Naive thymus-derived CD4-positive, alpha-beta T cell (primary cell): ENCODE measurements around the gene ATOH8. TPM values are rescaled to one million over a fixed set of nuclear protein-coding genes. Genes with fewer than 3 reads are reported as not detected.
A peak's percentile ranks its signal among the peaks of the same experiment; 100 is the strongest.

Experiments
- ATAC-seq: fragments of 150-1000 bp; cut with Tn5 transposase; 2 replicates; pipeline ENCODE4 v1.10.0; 2021; ENCODE audit warnings: mild to moderate bottlenecking, moderate library complexity
- CTCF ChIA-PET: fragments of 350-600 bp; sonication (Branson Sonifier 250); formaldehyde crosslinking; loops from one replicate; lab custom pipeline; 2021; ENCODE audit warnings: antibody characterized with exemption; lab: Charles Lee
- POLR2A ChIA-PET: fragments of 350-600 bp; sonication (Branson Sonifier 250); formaldehyde crosslinking; loops from one replicate; lab custom pipeline; 2021; ENCODE audit warnings: antibody characterized with exemption, inconsistent platforms; lab: Charles Lee
- DNase-seq, 9 donors: peaks; one replicate each; pipeline versions ENCODE4 v3.0.0 to v3.0.0-alpha.2; 2020 to 2022; ENCODE audit warnings: mixed read lengths in 1 of 9
- H3K27ac ChIP-seq: one replicate; pipeline ENCODE4 v1.7.0; 2013; ENCODE audit warnings: mild to moderate bottlenecking, low read depth, low read length, moderate library complexity
- H3K27me3 ChIP-seq, 2 donors: one replicate each; pipeline ENCODE4 v1.7.0; 2013; ENCODE audit warnings: low read length in 2 of 2, mild to moderate bottlenecking in 2 of 2, moderate library complexity in 2 of 2; ENCODE audit not compliant: control insufficient read depth in 2 of 2, insufficient read depth in 2 of 2
- H3K36me3 ChIP-seq, 3 experiments: 1 replicate in 2 of 3; 2 replicates in 1 of 3; pipeline ENCODE4 v1.7.0; 2013; ENCODE audit warnings: low read length in 3 of 3, mild to moderate bottlenecking in 3 of 3, moderate library complexity in 1 of 3; ENCODE audit not compliant: insufficient read depth in 3 of 3, control insufficient read depth in 2 of 3
- H3K4me1 ChIP-seq, 2 donors: one replicate each; pipeline ENCODE4 v1.7.0; 2013; ENCODE audit warnings: low read length in 2 of 2, mild to moderate bottlenecking in 2 of 2, moderate library complexity in 1 of 2; ENCODE audit not compliant: control insufficient read depth in 2 of 2, insufficient read depth in 2 of 2
- H3K4me3 ChIP-seq: 2 replicates; pipeline ENCODE4 v1.7.0; 2013; ENCODE audit warnings: mild to moderate bottlenecking, low read length
- H3K9me3 ChIP-seq, 3 experiments: 1 replicate in 2 of 3; 2 replicates in 1 of 3; pipeline ENCODE4 v1.7.0; 2013; ENCODE audit warnings: low read length in 3 of 3; ENCODE audit not compliant: control insufficient read depth in 2 of 3
- H3K27ac Mint-ChIP-seq, 9 donors: one replicate each; pipeline ENCODE4 v1.8.0; 2020 to 2022; ENCODE audit warnings: mixed read lengths in 9 of 9, mild to moderate bottlenecking in 8 of 9, moderate library complexity in 5 of 9, inconsistent platforms in 2 of 9
- H3K27me3 Mint-ChIP-seq, 5 donors: one replicate each; pipeline ENCODE4 v1.8.0; 2021 to 2022; ENCODE audit warnings: mixed read lengths in 5 of 5, mild to moderate bottlenecking in 1 of 5
- H3K36me3 Mint-ChIP-seq, 5 donors: one replicate each; pipeline ENCODE4 v1.8.0; 2020 to 2022; ENCODE audit warnings: mixed read lengths in 5 of 5, mild to moderate bottlenecking in 3 of 5, inconsistent platforms in 1 of 5
- H3K4me1 Mint-ChIP-seq, 7 donors: one replicate each; pipeline ENCODE4 v1.8.0; 2020 to 2022; ENCODE audit warnings: mixed read lengths in 7 of 7, mild to moderate bottlenecking in 3 of 7, inconsistent platforms in 1 of 7
- H3K4me3 Mint-ChIP-seq, 10 donors: one replicate each; pipeline ENCODE4 v1.8.0; 2020 to 2022; ENCODE audit warnings: mild to moderate bottlenecking in 10 of 10, mixed read lengths in 10 of 10, moderate library complexity in 6 of 10, inconsistent platforms in 2 of 10
- H3K9me3 Mint-ChIP-seq, 11 donors: one replicate each; pipeline ENCODE4 v1.8.0; 2020 to 2022; ENCODE audit warnings: mixed read lengths in 11 of 11, mild to moderate bottlenecking in 4 of 11, inconsistent platforms in 1 of 11, moderate library complexity in 1 of 11
- intact Hi-C, 2 donors: fragments of 100-400 bp; cut with micrococcal nuclease; formaldehyde crosslinking; loops; one replicate each; pipeline ENCODE4 v1.15.1; 2023
- polyA plus RNA-seq, 2 donors: library from polyadenylated mRNA; unstranded; fragments of 300-500 nt; fragmentation: Illumina TruSeq; gene quantifications; one replicate each; pipeline ENCODE4 v1.2.3, GENCODE V29; 2021
- total RNA-seq, 6 experiments: library from RNA in 5 of 6; stranded (reverse) in 5 of 6; gene quantifications; 1 replicate in 5 of 6; 2 replicates in 1 of 6; pipeline ENCODE4 v1.2.3 and lab custom pipeline; 2021 to 2026

ATOH8 gene
- total and polyA plus RNA-seq, 7 experiments from 2014 or later = 0.42 to 0.73 TPM; not detected in 5

DNA sequence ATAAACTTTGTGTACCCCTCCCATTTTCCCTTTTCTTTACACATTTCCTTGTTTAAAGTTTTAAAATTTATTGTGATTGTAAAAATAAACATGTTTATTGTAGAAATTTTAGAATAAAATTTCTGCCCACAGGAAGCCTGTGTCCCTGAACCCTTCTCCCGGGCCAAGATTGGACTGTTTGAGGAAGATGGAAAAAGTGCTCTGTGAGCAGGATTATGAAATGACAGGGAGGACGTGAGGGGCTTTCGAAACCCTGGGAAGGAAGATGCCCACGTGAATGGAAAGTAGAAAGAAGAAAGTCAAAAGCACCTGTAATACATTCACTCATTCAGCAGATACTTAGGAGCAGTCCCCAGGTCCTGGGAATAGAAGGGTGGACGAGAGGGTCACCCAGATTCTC is 25.4 kb upstream of the ATOH8 start:
- H3K36me3 Mint-ChIP-seq = no peaks in the 10 kb centered on the region
- intact Hi-C loops = loop anchor here in 1 of 2 donors (2.0 kb wide), 2 partner anchors 76 to 352 kb away; no protein-coding TSS in a partner anchor
- H3K27me3 Mint-ChIP-seq = peaks cover 0 to 28% (median 5%) of the 10 kb centered on the region in 5 donors
- H3K4me1 ChIP-seq = peaks cover 0 to 8% of the 10 kb centered on the region in 2 donors
- no peak overlapping the region for H3K27ac Mint-ChIP-seq
- no peaks in the 10 kb centered on the region for H3K27me3 ChIP-seq
- no peaks in the 10 kb centered on the region for H3K36me3 ChIP-seq
- peaks cover 0 to 9% (median 0%) of the 10 kb centered on the region in 7 donors for H3K4me1 Mint-ChIP-seq
- POLR2A ChIA-PET = no interaction called here
- H3K4me3 Mint-ChIP-seq = no peak overlapping the region
- CTCF ChIA-PET = interaction anchor here (1.1 to 2.4 kb wide), 7 partner anchors 12 to 351 kb away, joined by 3 to 14 read pairs (median 5); no protein-coding TSS in a partner anchor
- no peaks in the 10 kb centered on the region for H3K9me3 ChIP-seq
- ATAC-seq = no peak
- H3K9me3 Mint-ChIP-seq = no peaks in the 10 kb centered on the region
- no peak for DNase-seq
- H3K27ac ChIP-seq = no peak overlapping the region
- H3K4me3 ChIP-seq = no peak overlapping the region

DNA sequence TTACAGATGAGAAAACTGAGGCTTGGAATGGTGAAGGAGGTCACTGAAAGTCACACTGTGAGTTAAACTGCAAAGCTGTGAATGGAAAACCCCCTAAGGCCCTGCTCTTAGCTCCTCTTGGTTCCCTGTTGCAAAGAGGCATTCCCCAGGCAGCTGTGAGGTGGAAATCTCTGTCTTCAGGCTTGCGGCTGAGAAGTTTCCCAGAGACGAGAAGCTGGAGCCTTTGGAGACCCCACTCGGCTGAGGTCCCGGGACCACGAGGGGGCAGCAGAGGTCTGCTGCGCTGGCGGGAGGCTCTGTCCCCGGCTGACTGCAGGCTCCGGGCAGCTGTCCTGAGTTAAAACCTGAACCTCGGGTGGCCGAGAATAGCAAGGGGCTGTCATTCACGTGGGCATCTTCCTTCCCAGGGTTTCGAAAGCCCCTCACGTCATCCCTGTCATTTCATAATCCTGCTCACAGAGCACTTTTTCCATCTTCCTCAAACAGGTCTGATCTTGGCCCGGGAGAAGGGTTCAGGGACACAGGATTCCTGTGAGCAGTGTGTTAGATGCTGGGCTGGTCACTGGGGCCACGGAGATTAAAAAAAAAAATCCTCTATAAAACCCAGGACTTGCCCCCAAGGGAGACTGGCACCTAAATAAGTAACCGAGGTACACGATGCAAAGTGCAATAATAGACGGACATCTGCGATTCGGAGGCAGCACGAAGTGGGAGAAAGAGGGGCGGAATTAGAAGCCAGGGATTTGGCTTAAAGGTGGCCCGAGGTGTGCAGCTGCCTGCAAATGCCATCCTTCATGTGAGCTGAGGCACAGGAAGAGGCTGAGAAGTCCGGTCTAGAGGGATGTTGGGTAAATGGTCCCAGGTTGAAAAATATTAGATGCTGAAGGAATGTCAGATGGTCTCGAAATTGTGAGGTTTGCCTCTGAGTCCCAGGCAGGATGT is 24.6 kb upstream of the ATOH8 start:
- no peaks in the 10 kb centered on the region for H3K9me3 Mint-ChIP-seq
- peak; percentile 16 to 84 (median 58) for DNase-seq
- peak overlapping the region in 1 of 9 donors; percentile 12 for H3K27ac Mint-ChIP-seq
- CTCF ChIA-PET = interaction anchor here (0.6 to 2.4 kb wide), 9 partner anchors 11 to 350 kb away, joined by 3 to 14 read pairs (median 5); no protein-coding TSS in a partner anchor
- no peak overlapping the region for H3K27ac ChIP-seq
- no peaks in the 10 kb centered on the region for H3K36me3 ChIP-seq
- ATAC-seq = peak; percentile 88
- H3K27me3 Mint-ChIP-seq = peaks cover 0 to 30% (median 8%) of the 10 kb centered on the region in 5 donors
- peaks cover 0 to 9% (median 0%) of the 10 kb centered on the region in 7 donors for H3K4me1 Mint-ChIP-seq
- no peaks in the 10 kb centered on the region for H3K9me3 ChIP-seq
- H3K4me3 Mint-ChIP-seq = no peak overlapping the region
- H3K4me1 ChIP-seq = peaks cover 0 to 8% of the 10 kb centered on the region in 2 donors
- H3K36me3 Mint-ChIP-seq = no peaks in the 10 kb centered on the region
- no peak overlapping the region for H3K4me3 ChIP-seq
- POLR2A ChIA-PET = interaction anchor here (0.6 kb wide), 1 partner anchor 124 kb away, joined by 3 read pairs; no protein-coding TSS in a partner anchor
- H3K27me3 ChIP-seq = no peaks in the 10 kb centered on the region
- intact Hi-C loops = loop anchor here (1.0 to 2.0 kb wide), 4 partner anchors 76 to 352 kb away; no protein-coding TSS in a partner anchor

DNA sequence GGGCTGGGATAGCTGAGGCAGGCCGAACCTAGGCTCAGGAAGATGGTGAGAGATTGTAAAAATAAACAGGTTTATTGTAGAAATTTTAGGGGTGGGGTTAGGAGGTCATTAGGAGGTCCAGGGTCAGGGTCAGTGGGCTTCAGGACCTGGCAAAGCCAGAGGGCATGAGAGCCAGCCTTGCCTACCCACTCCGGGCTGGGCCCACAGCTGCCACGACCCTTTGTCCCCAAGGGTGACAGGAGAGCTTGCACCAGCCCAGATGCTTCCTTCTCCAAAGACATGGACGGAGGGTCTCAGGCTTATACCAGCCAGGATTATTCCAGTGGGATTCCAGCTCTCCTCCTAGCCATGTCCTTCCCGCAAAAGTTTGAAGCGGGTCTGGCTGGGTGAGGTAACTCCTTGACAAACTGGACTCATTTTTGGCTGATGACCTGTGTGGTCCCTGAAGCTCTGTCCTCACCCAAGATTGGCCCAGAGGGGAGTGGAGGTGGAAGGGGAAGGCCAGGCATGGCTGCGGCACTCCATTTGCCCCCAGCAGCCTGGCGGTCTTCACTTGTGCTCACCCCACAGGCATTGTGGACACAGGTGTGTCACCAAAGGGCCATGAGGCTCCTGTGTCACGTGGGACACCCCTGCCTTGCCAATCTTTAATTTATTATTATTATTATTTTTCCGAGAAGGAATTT is 23.8 kb upstream of the ATOH8 start:
- Mint-ChIP-seq H3K4me1 (peaks cover 0 to 9% (median 0%) of the 10 kb centered on the region in 7 donors), H3K27ac (peak overlapping the region in 1 of 9 donors; percentile 12), H3K4me3 (no peak overlapping the region), H3K27me3 (peaks cover 0 to 33% (median 14%) of the 10 kb centered on the region in 5 donors), H3K9me3 (no peaks in the 10 kb centered on the region), H3K36me3 (no peaks in the 10 kb centered on the region)
- ATAC-seq (no peak), DNase-seq (no peak)
- H3K36me3 ChIP-seq = no peaks in the 10 kb centered on the region
- no peak overlapping the region for H3K27ac ChIP-seq
- no peaks in the 10 kb centered on the region for H3K9me3 ChIP-seq
- peaks cover 0 to 8% of the 10 kb centered on the region in 2 donors for H3K4me1 ChIP-seq
- H3K27me3 ChIP-seq = no peaks in the 10 kb centered on the region
- ChIA-PET CTCF (interaction anchor here (0.6 to 2.4 kb wide), 4 partner anchors 83 to 348 kb away, joined by 3 to 14 read pairs (median 8); no protein-coding TSS in a partner anchor), POLR2A (no interaction called here)
- intact Hi-C loops = loop anchor here (1.0 to 2.0 kb wide), 4 partner anchors 75 to 351 kb away; no protein-coding TSS in a partner anchor
- H3K4me3 ChIP-seq = no peak overlapping the region

DNA sequence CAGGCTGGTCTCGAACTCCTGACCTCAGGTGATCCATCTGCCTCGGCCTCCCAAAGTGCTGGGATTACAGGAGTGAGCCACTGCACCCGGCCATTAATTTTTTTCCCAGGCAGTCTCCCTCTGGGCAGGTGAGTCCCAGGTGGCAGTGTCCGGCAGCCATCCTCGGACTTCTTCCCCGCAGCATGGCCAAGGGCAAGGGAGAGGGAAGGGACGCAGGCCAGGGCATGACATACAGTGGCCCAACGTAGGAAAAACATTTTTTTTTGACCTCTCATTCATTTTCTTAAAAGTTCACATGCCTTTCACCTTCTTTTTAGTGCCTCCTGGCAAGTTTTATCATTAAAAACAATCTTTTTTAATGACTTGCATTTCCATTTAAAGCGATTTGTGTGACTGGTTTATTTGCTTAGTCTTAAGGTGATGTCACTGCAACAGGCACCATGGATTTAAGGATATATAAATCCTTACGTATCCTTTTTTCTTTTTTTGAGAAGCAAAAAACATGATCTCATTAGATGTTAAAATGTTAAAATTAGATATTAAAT is 23.0 kb upstream of the ATOH8 start:
- H3K27me3 Mint-ChIP-seq = peaks cover 0 to 34% (median 14%) of the 10 kb centered on the region in 5 donors
- ChIA-PET POLR2A (no interaction called here), CTCF (no interaction called here)
- no peak overlapping the region for H3K4me3 Mint-ChIP-seq
- peaks cover 0 to 8% of the 10 kb centered on the region in 2 donors for H3K4me1 ChIP-seq
- no peaks in the 10 kb centered on the region for H3K36me3 ChIP-seq
- ATAC-seq (no peak), DNase-seq (no peak)
- H3K4me3 ChIP-seq = no peak overlapping the region
- no peaks in the 10 kb centered on the region for H3K9me3 Mint-ChIP-seq
- H3K36me3 Mint-ChIP-seq = no peaks in the 10 kb centered on the region
- H3K4me1 Mint-ChIP-seq = peaks cover 0 to 9% (median 0%) of the 10 kb centered on the region in 7 donors
- intact Hi-C loops = no loop called here
- no peak overlapping the region for H3K27ac ChIP-seq
- H3K27me3 ChIP-seq = no peaks in the 10 kb centered on the region
- no peaks in the 10 kb centered on the region for H3K9me3 ChIP-seq
- H3K27ac Mint-ChIP-seq = no peak overlapping the region

DNA sequence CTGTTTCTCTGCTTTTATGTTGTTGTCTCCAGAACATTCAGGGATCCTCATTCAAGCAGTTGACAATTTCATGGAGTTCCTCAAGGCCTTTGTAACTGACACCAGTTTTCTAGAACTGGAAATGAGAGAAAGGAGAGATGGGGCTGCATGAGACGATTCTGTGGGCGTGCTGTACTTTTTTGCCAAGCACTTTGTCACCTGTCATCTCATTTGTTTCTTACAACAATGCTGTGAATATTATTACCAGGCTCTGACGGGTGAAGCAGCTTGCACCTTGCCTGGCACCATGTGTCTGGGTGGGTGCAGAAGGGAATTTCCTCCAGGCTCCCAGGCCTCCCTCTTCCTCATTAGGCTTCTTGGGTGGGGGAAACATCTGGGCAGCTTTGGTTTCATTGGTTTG is 22.2 kb upstream of the ATOH8 start:
- DNase-seq (no peak), ATAC-seq (no peak)
- no peaks in the 10 kb centered on the region for H3K9me3 Mint-ChIP-seq
- Histone ChIP-seq H3K27ac (no peak overlapping the region), H3K27me3 (no peaks in the 10 kb centered on the region), H3K9me3 (no peaks in the 10 kb centered on the region), H3K4me3 (no peak overlapping the region), H3K36me3 (no peaks in the 10 kb centered on the region), H3K4me1 (peaks cover 0 to 8% of the 10 kb centered on the region in 2 donors)
- POLR2A ChIA-PET = no interaction called here
- intact Hi-C loops = no loop called here
- no peak overlapping the region for H3K27ac Mint-ChIP-seq
- H3K4me3 Mint-ChIP-seq = no peak overlapping the region
- peaks cover 0 to 39% (median 15%) of the 10 kb centered on the region in 5 donors for H3K27me3 Mint-ChIP-seq
- H3K36me3 Mint-ChIP-seq = no peaks in the 10 kb centered on the region
- CTCF ChIA-PET = no interaction called here
- peaks cover 0 to 9% (median 0%) of the 10 kb centered on the region in 7 donors for H3K4me1 Mint-ChIP-seq

DNA sequence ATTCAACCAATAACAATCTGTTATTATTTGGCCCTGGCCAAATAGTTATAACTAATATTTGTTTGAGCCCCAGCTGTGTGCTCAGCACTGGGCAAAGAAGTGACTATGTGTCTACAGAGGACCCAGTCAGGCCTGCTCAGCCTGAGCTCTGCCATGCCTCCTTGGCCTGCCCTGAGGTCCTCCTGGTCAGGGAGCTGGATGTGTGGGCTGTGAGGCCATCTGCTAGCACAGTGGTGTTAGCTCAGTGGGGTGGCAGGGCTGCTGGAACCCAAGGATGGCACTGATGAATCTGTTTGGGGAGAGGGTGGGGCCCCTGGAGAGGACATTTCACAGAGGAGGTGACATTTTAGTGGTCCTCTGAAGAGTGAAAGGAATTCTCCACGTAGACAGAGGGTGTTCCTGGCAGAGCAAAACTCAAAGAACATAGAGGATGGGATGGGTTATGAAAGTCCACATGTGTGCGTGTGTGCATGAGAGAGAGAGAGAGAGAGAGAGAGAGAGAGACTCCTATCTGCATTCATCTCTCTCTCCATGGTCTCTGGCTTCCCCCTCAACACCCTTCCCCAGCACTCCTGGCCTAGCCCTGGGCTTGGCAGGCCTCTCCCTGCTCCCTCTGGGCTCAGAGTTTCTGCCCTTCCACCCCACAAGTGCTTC is 21.2 kb upstream of the ATOH8 start:
- Mint-ChIP-seq H3K4me3 (no peak overlapping the region), H3K4me1 (peaks cover 0 to 9% (median 0%) of the 10 kb centered on the region in 7 donors), H3K36me3 (no peaks in the 10 kb centered on the region), H3K27me3 (peaks cover 0 to 44% (median 16%) of the 10 kb centered on the region in 5 donors), H3K9me3 (no peaks in the 10 kb centered on the region), H3K27ac (no peak overlapping the region)
- DNase-seq (no peak), ATAC-seq (no peak)
- CTCF ChIA-PET = no interaction called here
- H3K27me3 ChIP-seq = no peaks in the 10 kb centered on the region
- H3K4me1 ChIP-seq = peaks cover 0 to 8% of the 10 kb centered on the region in 2 donors
- intact Hi-C loops = no loop called here
- H3K36me3 ChIP-seq = no peaks in the 10 kb centered on the region
- no peaks in the 10 kb centered on the region for H3K9me3 ChIP-seq
- no peak overlapping the region for H3K27ac ChIP-seq
- no peak overlapping the region for H3K4me3 ChIP-seq
- POLR2A ChIA-PET = no interaction called here
